Parathyroid adenoma (tissue), 2 donors: ENCODE measurements around the gene TP53BP1.

Source experiments
- H2AFZ ChIP-seq: fragments of 300-600 bp; sonication (generic); one replicate; pipeline ENCODE4 v1.7.0; 2017; ENCODE audit warnings: antibody characterized with exemption, mild to moderate bottlenecking
- H3K27ac ChIP-seq: fragments of 300-600 bp; sonication (generic); one replicate; pipeline ENCODE4 v1.7.0; 2017
- H3K27me3 ChIP-seq: fragments of 300-600 bp; sonication (generic); one replicate; pipeline ENCODE4 v1.7.0; 2017; ENCODE audit warnings: low read length; ENCODE audit not compliant: control insufficient read depth, insufficient read depth
- H3K36me3 ChIP-seq: fragments of 300-600 bp; sonication (generic); one replicate; pipeline ENCODE4 v1.7.0; 2017; ENCODE audit warnings: low read length; ENCODE audit not compliant: control insufficient read depth, insufficient read depth
- H3K4me1 ChIP-seq: fragments of 300-600 bp; sonication (generic); one replicate; pipeline ENCODE4 v1.7.0; 2017; ENCODE audit warnings: control low read depth
- H3K4me2 ChIP-seq: fragments of 300-600 bp; sonication (generic); one replicate; pipeline ENCODE4 v1.7.0; 2017; ENCODE audit warnings: low read length
- H3K4me3 ChIP-seq: fragments of 300-600 bp; sonication (generic); one replicate; pipeline ENCODE4 v1.7.0; 2017; ENCODE audit warnings: low read depth, low read length
- H3K79me2 ChIP-seq: fragments of 300-600 bp; sonication (generic); one replicate; pipeline ENCODE4 v1.7.0; 2017; ENCODE audit warnings: control low read depth
- H3K9ac ChIP-seq: fragments of 300-600 bp; sonication (generic); one replicate; pipeline ENCODE4 v1.7.0; 2017; ENCODE audit warnings: mild to moderate bottlenecking
- H3K9me3 ChIP-seq: fragments of 300-600 bp; sonication (generic); one replicate; pipeline ENCODE4 v1.7.0; 2017; ENCODE audit warnings: low read length; ENCODE audit not compliant: control insufficient read depth
- CTCF ChIP-seq: fragments of 300-600 bp; sonication (generic); IDR thresholded peaks from one replicate; pipeline ENCODE4 v1.7.0; 2017; ENCODE audit warnings: antibody characterized with exemption, mild to moderate bottlenecking
- donor health status: primary hyperparathyroidism.

TP53BP1 gene

DNA sequence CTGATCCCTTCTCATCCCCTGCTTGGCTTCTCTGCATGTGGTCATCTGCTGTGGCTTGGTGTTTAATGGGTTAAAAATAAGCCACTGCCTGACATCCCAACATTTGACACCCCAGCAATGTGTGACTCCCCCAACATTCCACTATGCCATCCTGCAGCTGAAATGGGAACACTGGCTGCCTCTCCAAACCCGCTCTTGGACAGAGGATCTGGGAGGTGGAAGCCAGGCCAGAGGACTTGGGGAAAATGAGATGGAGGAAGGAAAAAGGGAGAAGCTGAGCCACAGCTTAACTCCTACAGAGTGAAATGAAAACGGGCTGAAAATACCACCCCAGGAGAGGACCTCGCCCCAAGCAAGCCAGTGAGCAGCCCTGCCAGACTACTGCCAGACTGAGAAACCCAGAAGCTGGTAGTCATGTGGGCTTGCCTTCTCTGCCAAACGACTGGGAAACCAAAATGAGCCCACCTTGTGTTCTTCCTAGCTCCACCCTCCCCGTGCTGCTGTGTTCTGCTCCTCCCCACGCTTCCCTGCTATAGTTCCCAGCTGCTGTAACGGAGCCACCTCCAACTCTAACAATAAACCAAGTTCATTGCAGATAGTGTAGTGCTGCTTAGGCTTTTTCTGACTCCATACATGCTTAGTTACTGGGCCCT, 38.2 kb upstream of the TP53BP1 start:
- Histone ChIP-seq H3K9me3 (no peaks in the 10 kb centered on the region), H3K36me3 (no peaks in the 10 kb centered on the region), H3K27me3 (no peaks in the 10 kb centered on the region), H3K9ac (no peak overlapping the region), H3K4me2 (no peak overlapping the region), H3K79me2 (no peaks in the 10 kb centered on the region), H3K4me1 (no peaks in the 10 kb centered on the region), H3K4me3 (no peak overlapping the region), H3K27ac (no peak overlapping the region), H2AFZ (no peak overlapping the region)
- no peak for TF ChIP-seq CTCF

DNA sequence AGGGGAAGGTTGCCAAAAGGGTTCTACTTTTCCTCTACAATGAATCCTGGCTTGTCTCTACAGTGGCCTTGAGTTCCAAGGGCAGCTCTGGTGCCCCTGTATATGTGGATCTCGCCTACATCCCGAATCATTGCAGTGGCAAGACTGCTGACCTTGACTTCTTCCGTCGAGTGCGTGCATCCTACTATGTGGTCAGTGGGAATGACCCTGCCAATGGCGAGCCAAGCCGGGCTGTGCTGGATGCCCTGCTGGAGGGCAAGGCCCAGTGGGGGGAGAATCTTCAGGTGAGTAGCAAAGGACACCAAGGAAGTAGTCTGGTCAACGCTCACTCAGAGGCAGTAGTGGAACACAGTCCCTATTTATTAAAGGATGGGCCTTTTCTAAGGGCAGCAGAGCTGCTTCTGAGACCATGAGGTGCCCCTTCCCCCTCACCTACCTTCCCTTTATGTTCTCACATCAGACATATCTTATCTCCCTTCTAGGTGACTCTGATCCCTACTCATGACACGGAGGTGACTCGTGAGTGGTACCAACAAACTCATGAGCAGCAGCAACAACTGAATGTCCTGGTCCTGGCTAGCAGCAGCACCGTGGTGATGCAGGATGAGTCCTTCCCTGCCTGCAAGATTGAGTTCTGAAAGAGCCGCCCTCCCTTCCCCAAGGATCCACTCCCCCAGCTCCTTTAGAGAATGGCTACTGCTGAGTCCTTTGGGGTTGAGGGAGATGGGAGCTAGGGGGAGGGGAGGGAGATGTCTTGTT, 36.8 kb upstream of the TP53BP1 start:
- TF ChIP-seq CTCF = no peak
- no peak overlapping the region for H2AFZ ChIP-seq
- H3K79me2 ChIP-seq = no peaks in the 10 kb centered on the region
- H3K27me3 ChIP-seq = no peaks in the 10 kb centered on the region
- H3K27ac ChIP-seq = no peak overlapping the region
- no peaks in the 10 kb centered on the region for H3K36me3 ChIP-seq
- H3K4me3 ChIP-seq = no peak overlapping the region
- no peak overlapping the region for H3K9ac ChIP-seq
- H3K4me1 ChIP-seq = no peaks in the 10 kb centered on the region
- H3K9me3 ChIP-seq = no peaks in the 10 kb centered on the region
- H3K4me2 ChIP-seq = no peak overlapping the region

- H3K36me3 ChIP-seq = no peaks in the 10 kb centered on the region
- no peak for TF ChIP-seq CTCF
- no peaks in the 10 kb centered on the region for H3K9me3 ChIP-seq
- no peaks in the 10 kb centered on the region for H3K79me2 ChIP-seq
- no peak overlapping the region for H3K9ac ChIP-seq
- H3K27me3 ChIP-seq = no peaks in the 10 kb centered on the region
- H3K27ac ChIP-seq = no peak overlapping the region
- no peak overlapping the region for H3K4me3 ChIP-seq
- H2AFZ ChIP-seq = no peak overlapping the region
- H3K4me2 ChIP-seq = no peak overlapping the region
- no peaks in the 10 kb centered on the region for H3K4me1 ChIP-seq
Measured at GRCh38 chr15:43529141-43529540, 36.2 kb upstream of the TP53BP1 start.

GRCh38 chr15:43528542-43529007, 35.6 kb upstream of the TP53BP1 start:
- TF ChIP-seq CTCF = no peak
- H3K4me1 ChIP-seq = no peaks in the 10 kb centered on the region
- H3K4me3 ChIP-seq = no peak overlapping the region
- H3K79me2 ChIP-seq = no peaks in the 10 kb centered on the region
- no peak overlapping the region for H3K9ac ChIP-seq
- H3K9me3 ChIP-seq = no peaks in the 10 kb centered on the region
- H3K36me3 ChIP-seq = no peaks in the 10 kb centered on the region
- no peak overlapping the region for H3K4me2 ChIP-seq
- H3K27ac ChIP-seq = no peak overlapping the region
- H2AFZ ChIP-seq = no peak overlapping the region
- H3K27me3 ChIP-seq = no peaks in the 10 kb centered on the region
